Measurements from ENCODE around the gene RELN.

DNA sequence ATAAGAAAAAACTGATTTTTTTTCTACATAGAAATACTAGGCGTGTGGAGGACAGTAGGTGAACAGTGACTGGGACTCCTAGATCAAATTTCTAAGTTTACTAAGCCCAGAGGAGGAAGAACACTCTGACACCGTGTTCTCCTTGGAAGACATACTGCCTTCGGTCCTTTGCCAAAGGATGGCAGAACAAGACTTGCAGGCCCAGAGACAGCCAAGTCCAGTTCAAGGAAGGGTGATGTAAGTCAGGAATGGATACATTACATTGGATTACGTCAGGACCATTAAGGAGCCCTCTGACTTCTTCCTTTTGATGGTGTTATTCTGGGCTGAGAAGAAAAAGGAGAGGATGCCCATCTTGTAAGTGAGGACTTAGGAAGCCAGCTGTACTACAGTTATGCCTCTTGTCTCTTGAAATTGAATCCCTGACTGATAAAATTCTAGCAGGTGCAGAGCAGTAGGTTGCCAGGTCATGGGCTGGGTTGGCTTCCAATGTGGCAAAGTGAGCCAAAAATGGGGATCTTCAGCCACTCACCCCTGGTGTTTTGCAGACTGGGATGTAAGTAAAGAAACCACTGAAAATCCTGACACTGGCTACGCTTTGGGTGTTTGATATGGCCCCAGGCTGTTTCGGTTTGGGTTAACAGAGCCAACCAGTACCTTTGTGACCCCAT lies 45.1 kb downstream of the RELN start:
- TF ChIP-seq, protein P1, sequence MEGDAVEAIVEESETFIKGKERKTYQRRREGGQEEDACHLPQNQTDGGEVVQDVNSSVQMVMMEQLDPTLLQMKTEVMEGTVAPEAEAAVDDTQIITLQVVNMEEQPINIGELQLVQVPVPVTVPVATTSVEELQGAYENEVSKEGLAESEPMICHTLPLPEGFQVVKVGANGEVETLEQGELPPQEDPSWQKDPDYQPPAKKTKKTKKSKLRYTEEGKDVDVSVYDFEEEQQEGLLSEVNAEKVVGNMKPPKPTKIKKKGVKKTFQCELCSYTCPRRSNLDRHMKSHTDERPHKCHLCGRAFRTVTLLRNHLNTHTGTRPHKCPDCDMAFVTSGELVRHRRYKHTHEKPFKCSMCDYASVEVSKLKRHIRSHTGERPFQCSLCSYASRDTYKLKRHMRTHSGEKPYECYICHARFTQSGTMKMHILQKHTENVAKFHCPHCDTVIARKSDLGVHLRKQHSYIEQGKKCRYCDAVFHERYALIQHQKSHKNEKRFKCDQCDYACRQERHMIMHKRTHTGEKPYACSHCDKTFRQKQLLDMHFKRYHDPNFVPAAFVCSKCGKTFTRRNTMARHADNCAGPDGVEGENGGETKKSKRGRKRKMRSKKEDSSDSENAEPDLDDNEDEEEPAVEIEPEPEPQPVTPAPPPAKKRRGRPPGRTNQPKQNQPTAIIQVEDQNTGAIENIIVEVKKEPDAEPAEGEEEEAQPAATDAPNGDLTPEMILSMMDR (conservative IDR thresholded peaks at IDR 0.05 in 1 of 2, IDR thresholded peaks at IDR 0.05 in 1 of 2; ENCODE audit: low read depth in 1 of 2, low read length in 2 of 2), result no peak
- TF ChIP-seq EZH2 (IDR thresholded peaks at IDR 0.05; ENCODE audit: low read length, missing control alignments), result no peak

All from fibroblast of lung (primary cell).